Erythroblast (primary cell): ENCODE measurements around the gene MPIG6B.

ENCODE experiments used
- DNase-seq, 2 experiments: peaks; one replicate each; lab custom pipeline; 2025; lab: John Stamatoyannopoulos, UW
- GATA1 ChIP-seq: IDR thresholded peaks from 2 replicates; pipeline ENCODE4 v1.6.1; 2011; ENCODE audit warnings: low read depth, mild to moderate bottlenecking, control low read depth, low read length, moderate library complexity
- POLR2A ChIP-seq: IDR thresholded peaks from 2 replicates; pipeline ENCODE4 v1.6.1; 2011; ENCODE audit warnings: mild to moderate bottlenecking, low read length

Gene MPIG6B

GRCh38 chr6:31690231-31691077 lies 32.7 kb upstream of the MPIG6B start:
- DNase-seq, result peak; percentile 60 to 82

GRCh38 chr6:31691078-31691463 lies 32.1 kb upstream of the MPIG6B start:
- no peak for TF ChIP-seq POLR2A
- TF ChIP-seq GATA1, result no peak
- no peak for DNase-seq

More at GRCh38 chr6:31690231-31691077, 32.7 kb upstream of the MPIG6B start:
- TF ChIP-seq POLR2A (no peak), GATA1 (no peak)

- no peak for DNase-seq
- TF ChIP-seq GATA1 (no peak), POLR2A (no peak)
These were observed 31.5 kb upstream of the MPIG6B start for GRCh38 chr6:31691564-31692108.

GRCh38 chr6:31692353-31692752 lies 30.8 kb upstream of the MPIG6B start:
- DNase-seq, result no peak
- TF ChIP-seq POLR2A, result no peak
- no peak for TF ChIP-seq GATA1

GRCh38 chr6:31692886-31693285 lies 30.3 kb upstream of the MPIG6B start:
- TF ChIP-seq GATA1 (no peak), POLR2A (no peak)

GRCh38 chr6:31693535-31693934 lies 29.6 kb upstream of the MPIG6B start:
- no peak for TF ChIP-seq GATA1
- no peak for TF ChIP-seq POLR2A
- no peak for DNase-seq

More at GRCh38 chr6:31692886-31693285, 30.3 kb upstream of the MPIG6B start:
- DNase-seq, result no peak

GRCh38 chr6:31697555-31697954 lies 25.6 kb upstream of the MPIG6B start:
- no peak for DNase-seq
- no peak for TF ChIP-seq POLR2A
- no peak for TF ChIP-seq GATA1

- TF ChIP-seq GATA1, result no peak
- no peak for TF ChIP-seq POLR2A
- DNase-seq, result no peak
These were observed 22.3 kb upstream of the MPIG6B start for GRCh38 chr6:31700740-31701401.

- TF ChIP-seq POLR2A (no peak), GATA1 (no peak)
- peak; percentile 76 to 84 for DNase-seq
These were observed 21.3 kb upstream of the MPIG6B start for GRCh38 chr6:31701666-31702404.

- DNase-seq, result peak; percentile 74 to 83
- no peak for TF ChIP-seq GATA1
These were observed 20.8 kb upstream of the MPIG6B start for GRCh38 chr6:31702405-31702818.

- peak; percentile 99 for DNase-seq
- TF ChIP-seq GATA1 (no peak), POLR2A (peak; percentile 96)
These were observed 20.1 kb upstream of the MPIG6B start, which contains the start of gene ABHD16A for GRCh38 chr6:31702819-31703716. Gene ABHD16A, minus strand, starts transcription at chr6:31703324. Its CDS starts 43 bp downstream, at chr6:31703281.

GRCh38 chr6:31705931-31706330 lies 17.2 kb upstream of the MPIG6B start:
- TF ChIP-seq POLR2A (no peak), GATA1 (no peak)

More at GRCh38 chr6:31705931-31706330, 17.2 kb upstream of the MPIG6B start:
- DNase-seq, result no peak
